Esophagus muscularis mucosa (tissue), 4 donors: ENCODE results near the gene PCED1A. TPM values are rescaled to one million over a fixed set of nuclear protein-coding genes. Genes with fewer than 3 reads are reported as not detected.

Experiments
- DNase-seq: peaks from one replicate; pipeline ENCODE4 v3.0.0-alpha.2; 2017; ENCODE audit errors: extremely low spot score
- H3K27ac ChIP-seq, 4 donors: fragments of 200-600 bp; sonication (generic); replicated peaks in 1 of 4; 1 replicate in 3 of 4; 2 replicates in 1 of 4; pipeline ENCODE4 v1.5.1; 2016 to 2019; ENCODE audit warnings: mild to moderate bottlenecking in 1 of 4
- H3K27me3 ChIP-seq, 4 donors: fragments of 200-600 bp; sonication (generic); one replicate each; pipeline versions ENCODE4 v1.5.1 to v1.6.0; 2016 to 2019
- H3K36me3 ChIP-seq, 4 donors: fragments of 200-600 bp; sonication (generic); one replicate each; pipeline ENCODE4 v1.5.1; 2016 to 2019
- H3K4me1 ChIP-seq, 4 donors: fragments of 200-600 bp; sonication (generic); one replicate each; pipeline ENCODE4 v1.5.1; 2016 to 2019
- H3K4me3 ChIP-seq, 4 donors: fragments of 200-600 bp; sonication (generic); 1 replicate in 2 of 4; 2 replicates in 2 of 4; pipeline ENCODE4 v1.5.1; 2016 to 2019; ENCODE audit warnings: mild to moderate bottlenecking in 4 of 4, moderate library complexity in 1 of 4
- H3K9me3 ChIP-seq, 4 donors: fragments of 200-600 bp; sonication (generic); 1 replicate in 3 of 4; 2 replicates in 1 of 4; pipeline ENCODE4 v1.5.1; 2016 to 2019
- CTCF ChIP-seq, 3 experiments: fragments of 200-600 bp in 2 of 3; fragments of 450-650 bp in 1 of 3; sonication (generic) in 2 of 3; IDR thresholded peaks; one replicate each; pipeline ENCODE4 v1.5.1; 2017 to 2019; ENCODE audit warnings: antibody characterized with exemption in 3 of 3, mild to moderate bottlenecking in 2 of 3, moderate library complexity in 1 of 3
- EP300 ChIP-seq: sonication (generic); formaldehyde crosslinking; IDR thresholded peaks from one replicate; pipeline ENCODE4 v1.6.1; 2017; ENCODE audit warnings: antibody characterized with exemption
- POLR2A ChIP-seq: fragments of 450-650 bp; IDR thresholded peaks from one replicate; pipeline ENCODE4 v1.6.1; 2017; ENCODE audit warnings: antibody characterized with exemption, moderate library complexity, mild to moderate bottlenecking, low read depth
- POLR2AphosphoS5 ChIP-seq, 2 donors: sonication (generic); formaldehyde crosslinking; IDR thresholded peaks; one replicate each; pipeline ENCODE4 v1.6.1; 2017; ENCODE audit warnings: antibody characterized with exemption in 2 of 2
- WGBS: methylation state at CpG from one replicate; pipeline ENCODE4 v1.1.5; 2018; 5-methylcytosine and 5-hydroxymethylcytosine counted together
- intact Hi-C: fragments of 100-400 bp; cut with DNase I; formaldehyde crosslinking; loops from one replicate; pipeline ENCODE4 v1.15.1; 2023
- total RNA-seq, 4 donors: library from RNA; depleted of rRNA; stranded (reverse); fragments of >200 nt; gene quantifications; one replicate each; pipeline versions ENCODE4 v1.1.0 to v1.2.1, GENCODE V29; 2016

Gene PCED1A
- total RNA-seq, 4 donors from 2014 or later, result 15.1 to 24.1 (median 22.5) TPM

GRCh38 chr20:2878515-2878914 is 38.1 kb upstream of the PCED1A start:
- 100% methylated on average over 1 of the region's 1 CpG for WGBS

GRCh38 chr20:2875690-2876203 is 35.3 kb upstream of the PCED1A start:
- 90% methylated on average over 5 of the region's 5 CpGs for WGBS
- no peak overlapping the region for H3K4me3 ChIP-seq
- no peaks in the 10 kb centered on the region for H3K36me3 ChIP-seq
- intact Hi-C loops, result loop anchor here (10.0 kb wide), 1 partner anchor 211 kb away; the partner anchor contains the start of gene IDH3B
- peak; percentile 78 for DNase-seq
- no peaks in the 10 kb centered on the region for H3K9me3 ChIP-seq
- H3K4me1 ChIP-seq, result peaks cover 45 to 73% (median 72%) of the 10 kb centered on the region in 4 donors
- H3K27me3 ChIP-seq, result peaks cover 0 to 7% (median 0%) of the 10 kb centered on the region in 4 donors
- TF ChIP-seq POLR2A (no peak), POLR2AphosphoS5 (IDR thresholded peaks at IDR 0.05) (no peak), EP300 (no peak), CTCF (IDR thresholded peaks at IDR 0.05) (no peak)
- H3K27ac ChIP-seq, result no peak overlapping the region

More at GRCh38 chr20:2878515-2878914, 38.1 kb upstream of the PCED1A start:
- Histone ChIP-seq H3K27me3 (no peaks in the 10 kb centered on the region), H3K4me3 (no peak overlapping the region), H3K27ac (no peak overlapping the region), H3K9me3 (no peaks in the 10 kb centered on the region), H3K36me3 (no peaks in the 10 kb centered on the region), H3K4me1 (peaks cover 32 to 54% (median 51%) of the 10 kb centered on the region in 4 donors)
- DNase-seq, result no peak
- no peak for TF ChIP-seq CTCF (IDR thresholded peaks at IDR 0.05)
- intact Hi-C loops, result loop anchor here (10.0 kb wide), 1 partner anchor 214 kb away; the partner anchor contains the start of gene IDH3B

GRCh38 chr20:2874456-2874855 is 34.0 kb upstream of the PCED1A start:
- peak overlapping the region in 2 of 4 donors; percentile 5 to 73 for H3K27ac ChIP-seq
- no peaks in the 10 kb centered on the region for H3K36me3 ChIP-seq
- DNase-seq, result no peak
- H3K27me3 ChIP-seq, result peaks cover 0 to 7% (median 0%) of the 10 kb centered on the region in 4 donors
- intact Hi-C loops, result loop anchor here (10.0 kb wide), 1 partner anchor 210 kb away; the partner anchor contains the start of gene IDH3B
- H3K4me3 ChIP-seq, result peak overlapping the region; percentile 70 to 100 (median 98)
- H3K9me3 ChIP-seq, result no peaks in the 10 kb centered on the region
- H3K4me1 ChIP-seq, result peaks cover 39 to 65% (median 64%) of the 10 kb centered on the region in 4 donors
- WGBS, result 36% methylated on average over 7 of the region's 7 CpGs
- TF ChIP-seq EP300 (no peak), CTCF (IDR thresholded peaks at IDR 0.05) (no peak), POLR2AphosphoS5 (IDR thresholded peaks at IDR 0.05) (no peak), POLR2A (no peak)

- intact Hi-C loops, result loop anchor here (2.0 to 10.0 kb wide), 2 partner anchors 33 to 209 kb away; partner anchors contain the start of genes IDH3B, PCED1A and VPS16
- H3K4me1 ChIP-seq, result peaks cover 33 to 57% (median 56%) of the 10 kb centered on the region in 4 donors
- no peak for DNase-seq
- peak overlapping the region; percentile 73 to 94 (median 88) for H3K27ac ChIP-seq
- 0% methylated on average over 1 of the region's 29 CpGs for WGBS
- H3K9me3 ChIP-seq, result no peaks in the 10 kb centered on the region
- no peaks in the 10 kb centered on the region for H3K36me3 ChIP-seq
- H3K4me3 ChIP-seq, result peak overlapping the region; percentile 70 to 100 (median 98)
- peaks cover 0 to 7% (median 0%) of the 10 kb centered on the region in 4 donors for H3K27me3 ChIP-seq
- TF ChIP-seq EP300, result no peak
- TF ChIP-seq POLR2A, result no peak
- TF ChIP-seq CTCF (IDR thresholded peaks at IDR 0.05), result no peak
Observed at GRCh38 chr20:2873747-2874041, 33.2 kb upstream of the PCED1A start.
